Stomach smooth muscle (tissue), 2 donors: ENCODE results near the gene SEC61G.

Experiments used
- H3K27ac ChIP-seq: one replicate; pipeline ENCODE4 v1.7.0; 2013; ENCODE audit warnings: mild to moderate bottlenecking, low read length, inconsistent platforms
- H3K27me3 ChIP-seq, 2 donors: one replicate each; pipeline ENCODE4 v1.7.0; 2013; ENCODE audit warnings: low read length in 2 of 2; ENCODE audit not compliant: insufficient read depth in 2 of 2, control insufficient read depth in 1 of 2
- H3K36me3 ChIP-seq, 2 donors: one replicate each; pipeline ENCODE4 v1.7.0; 2013; ENCODE audit warnings: low read length in 2 of 2; ENCODE audit not compliant: control insufficient read depth in 2 of 2, insufficient read depth in 2 of 2
- H3K4me1 ChIP-seq: one replicate; pipeline ENCODE4 v1.7.0; 2013; ENCODE audit warnings: low read length; ENCODE audit not compliant: control insufficient read depth, insufficient read depth
- H3K4me3 ChIP-seq, 2 donors: one replicate each; pipeline ENCODE4 v1.7.0; 2013; ENCODE audit warnings: low read length in 2 of 2
- H3K9ac ChIP-seq, 2 donors: one replicate each; pipeline ENCODE4 v1.7.0; 2013; ENCODE audit warnings: low read length in 2 of 2, mild to moderate bottlenecking in 1 of 2
- H3K9me3 ChIP-seq, 2 donors: one replicate each; pipeline ENCODE4 v1.7.0; 2013; ENCODE audit warnings: low read length in 2 of 2; ENCODE audit not compliant: control insufficient read depth in 2 of 2
- donor health status: healthy.
- donor health status: Pancreatic carcinoma.

SEC61G gene

DNA sequence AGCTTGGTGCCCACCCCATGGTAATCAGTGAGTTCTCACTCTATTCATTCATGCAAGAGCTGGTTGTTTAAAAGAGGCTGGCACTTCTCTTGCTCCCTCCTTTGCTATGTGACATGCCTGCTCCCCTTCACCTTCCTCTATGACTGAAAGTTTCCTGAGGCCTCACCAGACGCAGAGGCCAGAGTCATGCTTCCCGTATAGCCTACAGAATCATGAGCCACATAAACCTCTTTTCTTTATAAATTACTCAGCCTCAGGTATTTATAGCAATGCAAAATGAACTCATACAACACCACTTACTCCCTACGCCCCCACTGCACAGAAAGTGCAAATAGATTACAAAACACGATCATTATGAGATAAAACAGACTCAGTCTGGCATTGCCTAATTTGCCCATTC, 39.0 kb downstream of the SEC61G start:
- no peak overlapping the region for H3K9ac ChIP-seq
- H3K9me3 ChIP-seq: peaks cover 0 to 8% of the 10 kb centered on the region in 2 donors
- no peak overlapping the region for H3K27ac ChIP-seq
- H3K36me3 ChIP-seq: no peaks in the 10 kb centered on the region
- no peaks in the 10 kb centered on the region for H3K27me3 ChIP-seq
- H3K4me3 ChIP-seq: no peak overlapping the region
- no peaks in the 10 kb centered on the region for H3K4me1 ChIP-seq

- Histone ChIP-seq H3K4me3 (no peak overlapping the region), H3K9me3 (peaks cover 0 to 8% of the 10 kb centered on the region in 2 donors), H3K27me3 (no peaks in the 10 kb centered on the region), H3K9ac (no peak overlapping the region), H3K27ac (no peak overlapping the region), H3K36me3 (no peaks in the 10 kb centered on the region), H3K4me1 (no peaks in the 10 kb centered on the region)
Observed at GRCh38 chr7:54719425-54719824, 39.6 kb downstream of the SEC61G start.

- H3K27me3 ChIP-seq: no peaks in the 10 kb centered on the region
- H3K4me1 ChIP-seq: no peaks in the 10 kb centered on the region
- H3K36me3 ChIP-seq: no peaks in the 10 kb centered on the region
- no peak overlapping the region for H3K9ac ChIP-seq
- H3K4me3 ChIP-seq: no peak overlapping the region
- no peak overlapping the region for H3K27ac ChIP-seq
- peaks cover 2 to 8% of the 10 kb centered on the region in 2 donors for H3K9me3 ChIP-seq
Observed at GRCh38 chr7:54712820-54713219, 46.2 kb downstream of the SEC61G start.

DNA sequence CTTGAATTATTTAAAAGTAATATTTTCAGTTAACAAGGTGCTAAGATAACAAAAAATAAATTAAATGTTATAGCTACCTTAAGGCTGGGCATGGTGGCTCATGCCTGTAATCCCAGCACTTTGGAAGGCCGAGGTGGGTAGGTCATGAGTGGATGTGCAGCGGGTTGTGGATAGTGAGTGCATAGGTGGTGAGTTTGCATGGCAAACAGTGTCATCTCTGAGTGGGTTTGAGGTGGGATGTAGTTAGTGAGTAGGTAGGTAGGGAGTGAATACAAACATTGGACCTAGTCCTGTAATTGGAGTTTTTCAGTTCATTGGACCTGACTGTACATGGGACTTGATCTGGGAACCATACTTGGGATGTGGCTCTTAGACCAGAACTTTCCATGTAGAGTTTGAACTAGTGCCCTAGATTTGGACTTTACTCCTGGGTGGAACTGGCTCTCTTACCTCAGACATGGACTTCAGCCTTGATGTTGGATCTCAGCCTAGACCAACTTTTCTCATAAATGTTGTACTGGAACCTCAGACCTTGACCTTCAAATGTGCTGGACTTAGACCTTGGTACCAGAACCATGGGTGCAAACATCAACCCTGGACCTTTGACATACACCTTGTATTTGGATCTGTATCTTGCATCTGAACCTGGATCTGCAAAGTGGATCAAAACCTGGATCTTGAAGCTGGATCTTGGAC, 47.0 kb downstream of the SEC61G start:
- Histone ChIP-seq H3K4me3 (no peak overlapping the region), H3K36me3 (no peaks in the 10 kb centered on the region), H3K27ac (no peak overlapping the region), H3K27me3 (no peaks in the 10 kb centered on the region), H3K4me1 (no peaks in the 10 kb centered on the region), H3K9ac (no peak overlapping the region), H3K9me3 (peaks cover 1 to 2% of the 10 kb centered on the region in 2 donors)

DNA sequence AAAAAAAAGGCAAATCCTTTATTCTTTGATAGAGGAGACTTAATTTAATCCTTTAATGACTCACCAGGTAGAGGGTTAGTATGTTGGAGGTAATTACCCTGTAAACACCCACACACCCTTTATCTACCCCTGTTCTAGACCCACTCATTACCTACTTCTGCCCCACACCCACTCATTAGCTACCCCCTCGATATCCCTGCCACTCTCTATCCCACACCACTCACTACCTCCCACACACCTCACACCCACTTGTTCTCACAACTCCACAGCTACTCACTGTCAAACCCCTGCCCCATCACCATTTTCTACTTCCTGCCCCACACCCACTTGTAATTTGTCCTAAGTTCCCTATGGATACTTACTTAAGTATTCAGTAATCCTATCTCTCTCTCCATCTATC, 49.7 kb downstream of the SEC61G start:
- peaks cover 0 to 2% of the 10 kb centered on the region in 2 donors for H3K9me3 ChIP-seq

GRCh38 chr7:54705436-54705835, 53.6 kb downstream of the SEC61G start:
- Histone ChIP-seq H3K9ac (no peak overlapping the region), H3K36me3 (no peaks in the 10 kb centered on the region), H3K4me1 (no peaks in the 10 kb centered on the region), H3K9me3 (peaks cover 0 to 2% of the 10 kb centered on the region in 2 donors), H3K4me3 (no peak overlapping the region), H3K27ac (no peak overlapping the region), H3K27me3 (no peaks in the 10 kb centered on the region)

More for the DNA sequence above, 49.7 kb downstream of the SEC61G start:
- no peak overlapping the region for H3K9ac ChIP-seq
- no peaks in the 10 kb centered on the region for H3K27me3 ChIP-seq
- H3K27ac ChIP-seq: no peak overlapping the region
- H3K4me3 ChIP-seq: no peak overlapping the region
- no peaks in the 10 kb centered on the region for H3K4me1 ChIP-seq
- H3K36me3 ChIP-seq: no peaks in the 10 kb centered on the region

DNA sequence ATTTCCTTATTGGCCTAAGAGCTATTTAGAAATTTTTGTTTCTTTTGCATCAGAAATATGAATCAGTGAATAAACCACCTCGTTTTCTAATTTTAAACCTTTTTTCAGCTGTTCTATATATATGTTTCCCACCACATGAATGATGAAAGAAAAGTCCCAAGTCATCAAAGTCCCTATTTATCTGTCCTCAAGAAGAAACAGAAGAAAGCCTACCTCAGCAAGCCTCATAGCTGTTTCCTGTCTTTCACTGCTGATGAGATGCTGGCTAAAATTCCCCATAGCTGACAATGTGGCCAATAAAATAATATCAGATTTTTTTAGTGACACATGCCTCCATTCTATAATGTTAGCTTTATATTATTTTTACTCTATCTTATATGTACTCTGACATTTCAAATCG, 54.2 kb downstream of the SEC61G start:
- no peak overlapping the region for H3K9ac ChIP-seq
- no peak overlapping the region for H3K27ac ChIP-seq
- no peak overlapping the region for H3K4me3 ChIP-seq
- no peaks in the 10 kb centered on the region for H3K4me1 ChIP-seq
- no peaks in the 10 kb centered on the region for H3K27me3 ChIP-seq
- H3K36me3 ChIP-seq: no peaks in the 10 kb centered on the region
- H3K9me3 ChIP-seq: peaks cover 0 to 2% of the 10 kb centered on the region in 2 donors
